GM12864 (cell line): ENCODE data around the gene STC2.

Experiments
- DNase-seq: peaks from one replicate; pipeline ENCODE4 v3.0.0-alpha.2; 2011; ENCODE audit warnings: low read depth
- H3K4me3 ChIP-seq: 2 replicates; pipeline ENCODE4 v1.5.1; 2011; ENCODE audit warnings: mild to moderate bottlenecking, low read depth, low read length, control low read depth
- TF ChIP-seq, protein P1 (sequence below): IDR thresholded peaks from 2 replicates; pipeline ENCODE4 v1.5.1; 2011; ENCODE audit warnings: low read depth, mild to moderate bottlenecking, moderate library complexity, low read length, control low read depth, inconsistent platforms; ENCODE audit errors: missing control alignments

Gene STC2

DNA sequence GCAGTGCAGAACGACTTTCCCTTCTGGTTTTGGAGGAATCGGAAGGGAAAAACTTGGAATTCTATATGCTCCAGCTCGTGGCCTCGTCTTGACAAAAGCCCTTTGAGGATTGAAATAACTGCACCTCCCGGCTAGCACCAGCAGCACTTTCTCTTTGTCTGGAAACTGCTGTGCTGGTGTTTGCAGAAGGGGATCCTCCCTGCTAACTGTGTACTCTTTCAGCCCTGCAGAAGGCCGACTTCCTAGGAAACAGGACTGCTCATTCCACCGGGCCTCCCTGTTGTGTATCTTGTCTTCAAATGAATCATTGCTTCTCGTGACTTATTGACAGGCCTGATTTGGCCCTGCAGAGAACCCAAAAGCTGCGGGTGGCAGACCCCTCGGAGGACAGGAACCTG is 23.6 kb downstream of the STC2 start:
- no peak overlapping the region for H3K4me3 ChIP-seq
- TF ChIP-seq, protein P1, sequence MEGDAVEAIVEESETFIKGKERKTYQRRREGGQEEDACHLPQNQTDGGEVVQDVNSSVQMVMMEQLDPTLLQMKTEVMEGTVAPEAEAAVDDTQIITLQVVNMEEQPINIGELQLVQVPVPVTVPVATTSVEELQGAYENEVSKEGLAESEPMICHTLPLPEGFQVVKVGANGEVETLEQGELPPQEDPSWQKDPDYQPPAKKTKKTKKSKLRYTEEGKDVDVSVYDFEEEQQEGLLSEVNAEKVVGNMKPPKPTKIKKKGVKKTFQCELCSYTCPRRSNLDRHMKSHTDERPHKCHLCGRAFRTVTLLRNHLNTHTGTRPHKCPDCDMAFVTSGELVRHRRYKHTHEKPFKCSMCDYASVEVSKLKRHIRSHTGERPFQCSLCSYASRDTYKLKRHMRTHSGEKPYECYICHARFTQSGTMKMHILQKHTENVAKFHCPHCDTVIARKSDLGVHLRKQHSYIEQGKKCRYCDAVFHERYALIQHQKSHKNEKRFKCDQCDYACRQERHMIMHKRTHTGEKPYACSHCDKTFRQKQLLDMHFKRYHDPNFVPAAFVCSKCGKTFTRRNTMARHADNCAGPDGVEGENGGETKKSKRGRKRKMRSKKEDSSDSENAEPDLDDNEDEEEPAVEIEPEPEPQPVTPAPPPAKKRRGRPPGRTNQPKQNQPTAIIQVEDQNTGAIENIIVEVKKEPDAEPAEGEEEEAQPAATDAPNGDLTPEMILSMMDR, result no peak
- no peak for DNase-seq

DNA sequence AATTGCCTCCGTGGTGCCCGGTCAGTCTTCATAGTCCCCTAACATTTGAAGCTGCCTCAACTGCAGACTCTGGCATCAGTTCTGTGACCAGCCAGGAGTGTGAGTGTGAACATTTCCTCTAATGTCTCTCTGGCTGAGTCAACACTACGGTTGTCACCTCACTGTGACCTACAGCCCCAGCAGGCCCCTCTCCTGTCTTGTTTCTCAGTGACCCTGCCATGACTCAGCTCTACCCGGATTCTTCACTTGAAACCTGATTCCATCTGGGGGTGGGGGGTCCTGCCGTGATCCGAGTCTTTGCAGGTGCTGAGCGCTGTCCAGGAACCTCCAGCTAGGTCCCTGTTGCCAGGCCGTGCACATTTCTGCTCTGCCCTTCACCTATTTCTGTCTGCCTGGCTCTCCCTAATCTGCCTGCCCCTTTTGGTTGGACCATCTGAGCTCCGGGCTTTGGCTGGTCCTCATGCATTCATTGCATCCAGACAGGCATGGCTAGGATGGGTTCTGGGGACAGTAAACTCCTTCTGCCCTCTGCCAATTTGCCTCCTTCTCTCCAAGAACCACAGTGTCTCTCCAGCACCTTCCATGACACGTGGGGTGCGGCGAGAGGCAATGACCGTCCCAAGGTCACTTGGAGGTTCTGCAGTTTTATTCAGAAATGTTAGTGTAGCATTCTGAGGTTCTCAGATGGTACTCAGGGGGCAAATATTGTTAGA is 24.2 kb downstream of the STC2 start:
- DNase-seq, result no peak
- H3K4me3 ChIP-seq, result no peak overlapping the region
- TF ChIP-seq, protein P1, result no peak

DNA sequence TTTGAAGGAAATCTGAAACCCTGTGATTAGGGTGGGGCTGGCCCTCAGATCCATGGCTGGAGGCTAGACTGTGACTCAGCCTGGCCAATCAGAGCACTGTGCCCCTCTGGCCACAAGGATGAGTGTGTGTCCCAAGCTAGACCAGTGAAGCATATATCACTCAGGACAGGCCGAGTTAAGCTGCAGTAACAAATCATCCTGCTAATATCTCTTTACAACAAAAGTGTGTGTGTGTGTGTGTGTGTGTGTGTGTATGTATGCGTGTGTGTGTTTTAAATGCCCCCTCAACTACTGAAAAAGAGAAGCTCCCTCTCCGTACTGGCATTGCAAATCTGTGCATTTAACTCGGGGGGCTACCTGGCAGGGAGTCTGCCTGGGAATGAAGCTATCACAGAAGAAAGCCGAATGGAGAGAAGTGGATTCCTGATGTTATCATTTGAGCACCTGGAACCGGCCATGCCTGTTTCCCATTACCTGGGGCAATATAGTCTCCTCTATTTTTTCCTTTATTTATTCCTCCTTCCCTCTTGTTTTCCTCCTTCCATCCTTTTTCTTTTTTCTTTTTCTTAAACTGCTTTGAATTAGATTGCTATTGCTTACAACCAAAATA is 25.6 kb downstream of the STC2 start:
- DNase-seq, result no peak
- TF ChIP-seq, protein P1, result no peak

DNA sequence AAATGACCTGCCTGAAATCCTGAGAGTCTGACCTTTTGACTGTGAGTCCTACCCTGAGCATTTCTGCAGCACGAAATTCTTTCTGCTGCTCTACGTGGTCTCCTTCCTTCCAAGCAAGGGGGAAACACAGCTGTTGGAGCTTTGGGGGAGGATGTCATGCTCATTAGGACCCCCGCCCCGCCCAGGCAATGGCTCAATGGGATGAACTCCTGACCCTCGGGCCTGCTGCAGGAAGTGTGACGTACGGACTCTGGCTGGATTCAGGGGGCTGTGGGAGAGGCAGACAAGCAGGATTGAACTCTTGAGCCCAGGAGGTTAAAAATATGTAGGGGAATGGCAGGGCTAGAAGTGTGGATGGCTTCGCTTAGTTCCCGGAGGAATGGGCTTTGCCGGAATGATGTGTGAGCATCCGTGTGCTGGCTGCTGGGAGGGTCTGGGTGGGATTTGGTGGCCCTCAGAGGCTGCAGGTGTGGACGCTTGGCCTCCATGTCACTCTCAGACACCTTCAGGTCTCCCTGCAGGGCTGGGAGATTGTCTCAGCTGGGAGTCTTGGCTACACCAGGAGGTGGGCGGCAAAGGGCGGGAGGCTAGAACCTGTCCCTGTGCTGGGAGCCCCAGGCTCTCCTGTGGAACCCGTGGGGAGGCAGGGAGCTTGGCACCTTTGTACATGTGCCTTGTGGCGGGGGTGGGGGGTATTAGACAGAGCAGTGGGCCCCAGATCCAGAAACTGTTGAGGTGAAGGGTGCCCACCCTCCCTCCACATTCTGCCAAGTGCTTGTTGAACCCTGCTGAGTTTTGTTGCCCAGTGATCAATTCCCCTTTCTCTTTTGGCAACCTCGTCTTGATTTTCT is 26.3 kb downstream of the STC2 start:
- TF ChIP-seq, protein P1, result no peak
- DNase-seq, result no peak
- no peak overlapping the region for H3K4me3 ChIP-seq

More for the DNA sequence above, 25.6 kb downstream of the STC2 start:
- H3K4me3 ChIP-seq, result no peak overlapping the region

DNA sequence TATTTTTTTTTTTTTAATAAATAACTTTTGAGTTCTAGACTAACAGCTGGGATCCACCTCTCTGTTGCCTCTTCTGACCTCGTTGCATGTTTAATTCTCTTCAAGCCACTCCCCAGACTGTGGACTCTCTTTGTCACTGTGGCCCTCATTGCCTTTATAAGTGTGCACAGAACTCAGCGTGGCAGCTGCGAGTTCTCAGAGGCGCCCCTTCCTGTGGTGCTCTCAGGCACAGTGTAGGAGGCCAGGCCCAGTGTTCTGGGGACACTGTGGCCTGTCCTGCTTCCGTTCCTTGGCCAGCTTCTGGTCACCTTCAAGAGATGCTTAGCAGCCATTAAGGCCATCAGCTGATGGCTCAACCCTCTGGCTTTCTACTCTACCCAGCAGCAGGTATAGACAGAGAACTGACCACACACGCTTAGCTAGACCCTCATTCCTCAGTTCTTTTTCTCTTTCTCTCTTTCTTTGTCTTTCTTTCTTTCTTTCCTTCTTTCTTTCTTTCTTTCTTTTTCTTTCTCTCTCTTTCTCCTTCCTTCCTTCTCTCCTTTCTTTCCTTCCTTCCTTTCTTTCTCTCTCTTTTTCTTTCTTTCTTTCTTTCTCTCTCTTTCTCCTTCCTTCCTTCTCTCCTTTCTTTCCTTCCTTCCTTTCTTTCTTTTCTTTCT is 27.7 kb downstream of the STC2 start:
- TF ChIP-seq, protein P1, result no peak
- no peak overlapping the region for H3K4me3 ChIP-seq

DNA sequence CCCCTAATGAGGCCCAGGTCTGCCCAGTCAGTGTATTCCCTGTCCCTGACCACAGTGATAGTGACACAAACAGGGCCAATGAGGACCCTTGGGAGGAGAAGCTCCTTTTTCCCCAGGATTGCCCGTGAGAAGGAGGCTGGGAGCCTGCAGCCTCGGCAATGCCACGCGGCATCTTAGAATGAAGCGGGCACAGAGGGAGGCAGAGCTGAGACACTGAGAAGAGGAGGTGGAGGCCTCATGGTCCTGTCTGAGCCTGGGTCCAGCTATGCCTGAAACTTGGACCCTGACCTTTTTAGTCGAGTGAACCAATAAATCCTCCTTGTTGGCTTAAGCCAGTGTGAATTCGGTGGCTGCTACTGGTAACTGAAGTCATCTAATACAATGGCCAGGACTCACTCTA is 28.4 kb downstream of the STC2 start:
- no peak for DNase-seq

More for the DNA sequence above, 27.7 kb downstream of the STC2 start:
- no peak for DNase-seq

More for the DNA sequence above, 28.4 kb downstream of the STC2 start:
- H3K4me3 ChIP-seq, result no peak overlapping the region
- TF ChIP-seq, protein P1, result no peak
